D721Med (cell line): ENCODE results near the gene FGD5.
A peak's percentile ranks its signal among the peaks of the same experiment; 100 is the strongest.

Source experiments
- DNase-seq: peaks from one replicate; pipeline ENCODE4 v3.0.0; 2011; ENCODE audit warnings: low spot score; ENCODE audit not compliant: insufficient read length
- FAIRE-seq: peaks from 2 replicates; lab custom pipeline; 2011; peaks lifted over from hg19 to GRCh38; lab: Jason Lieb, UNC
- TF ChIP-seq, protein P1 (sequence below): IDR thresholded peaks from 2 replicates; pipeline ENCODE4 v1.5.1; 2012; ENCODE audit warnings: mild to moderate bottlenecking, control low read depth; ENCODE audit not compliant: insufficient read depth; ENCODE audit errors: missing control alignments

Gene FGD5

DNA sequence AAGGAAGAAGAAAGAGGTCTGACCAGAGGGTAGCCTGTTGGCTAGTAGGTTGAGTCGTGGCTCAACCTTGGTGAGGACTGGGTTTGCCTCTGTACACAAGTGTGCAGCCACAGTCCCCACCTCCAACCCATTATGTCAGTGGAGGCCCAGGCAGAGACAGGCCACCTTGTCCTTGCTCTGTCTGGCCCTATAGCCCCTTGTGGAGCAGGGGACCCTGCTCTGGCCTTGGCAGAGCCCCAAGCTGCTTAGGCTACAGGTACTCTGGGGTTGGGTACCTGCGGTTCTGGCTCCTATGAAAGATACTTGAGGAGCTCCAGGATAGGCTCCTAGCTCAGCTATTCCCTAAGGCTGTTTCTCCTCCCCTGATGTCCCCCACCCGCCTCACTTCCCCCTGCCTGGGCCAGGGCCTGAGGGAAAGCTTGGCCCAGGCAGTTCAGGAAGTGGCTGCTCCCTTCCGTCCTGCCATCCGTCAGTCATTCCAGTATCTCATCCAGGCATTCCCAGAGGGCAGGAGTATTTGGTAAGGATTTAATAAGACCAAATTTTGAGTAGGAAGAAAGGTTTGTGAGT is 44.0 kb downstream of the FGD5 start:
- TF ChIP-seq, protein P1, sequence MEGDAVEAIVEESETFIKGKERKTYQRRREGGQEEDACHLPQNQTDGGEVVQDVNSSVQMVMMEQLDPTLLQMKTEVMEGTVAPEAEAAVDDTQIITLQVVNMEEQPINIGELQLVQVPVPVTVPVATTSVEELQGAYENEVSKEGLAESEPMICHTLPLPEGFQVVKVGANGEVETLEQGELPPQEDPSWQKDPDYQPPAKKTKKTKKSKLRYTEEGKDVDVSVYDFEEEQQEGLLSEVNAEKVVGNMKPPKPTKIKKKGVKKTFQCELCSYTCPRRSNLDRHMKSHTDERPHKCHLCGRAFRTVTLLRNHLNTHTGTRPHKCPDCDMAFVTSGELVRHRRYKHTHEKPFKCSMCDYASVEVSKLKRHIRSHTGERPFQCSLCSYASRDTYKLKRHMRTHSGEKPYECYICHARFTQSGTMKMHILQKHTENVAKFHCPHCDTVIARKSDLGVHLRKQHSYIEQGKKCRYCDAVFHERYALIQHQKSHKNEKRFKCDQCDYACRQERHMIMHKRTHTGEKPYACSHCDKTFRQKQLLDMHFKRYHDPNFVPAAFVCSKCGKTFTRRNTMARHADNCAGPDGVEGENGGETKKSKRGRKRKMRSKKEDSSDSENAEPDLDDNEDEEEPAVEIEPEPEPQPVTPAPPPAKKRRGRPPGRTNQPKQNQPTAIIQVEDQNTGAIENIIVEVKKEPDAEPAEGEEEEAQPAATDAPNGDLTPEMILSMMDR: no peak
- FAIRE-seq (no peak), DNase-seq (no peak)

DNA sequence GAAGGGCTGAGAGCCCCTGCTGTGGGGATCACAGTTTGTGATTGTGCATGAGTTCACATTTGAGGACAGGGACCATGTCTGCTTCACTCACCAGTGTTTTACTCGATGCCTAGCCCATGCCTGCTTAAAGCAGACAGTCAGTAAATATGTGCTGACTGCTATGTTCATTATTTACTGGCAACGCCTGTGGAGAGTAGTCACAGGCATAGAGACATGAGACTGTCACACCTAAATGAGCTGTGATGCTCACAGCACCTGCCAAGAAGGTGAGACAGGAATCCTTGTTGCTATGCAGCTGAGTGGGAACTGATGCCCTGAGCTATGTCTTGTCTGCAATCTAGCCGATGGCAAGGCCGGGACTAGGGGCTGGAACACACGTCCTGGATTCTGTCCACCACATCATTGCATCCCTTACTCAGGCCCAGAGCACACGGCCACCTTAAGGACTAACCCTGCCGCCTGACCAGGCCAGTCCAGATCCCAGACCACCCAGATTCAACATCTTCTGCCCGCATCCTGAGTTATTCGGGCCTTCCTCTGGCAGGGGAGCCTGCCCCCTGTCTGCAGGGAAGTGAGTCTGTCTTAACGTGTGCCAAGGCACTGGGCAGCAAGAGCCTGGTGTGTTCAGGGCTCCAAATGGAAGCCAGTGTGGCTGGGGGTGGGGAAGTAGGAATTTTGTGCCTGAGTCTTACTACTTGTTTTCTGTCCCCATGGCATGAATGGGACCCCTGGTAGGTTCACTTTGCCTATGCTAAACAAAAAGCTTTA is 44.8 kb downstream of the FGD5 start:
- FAIRE-seq: no peak
- TF ChIP-seq, protein P1: peak; percentile 29
- DNase-seq: no peak

DNA sequence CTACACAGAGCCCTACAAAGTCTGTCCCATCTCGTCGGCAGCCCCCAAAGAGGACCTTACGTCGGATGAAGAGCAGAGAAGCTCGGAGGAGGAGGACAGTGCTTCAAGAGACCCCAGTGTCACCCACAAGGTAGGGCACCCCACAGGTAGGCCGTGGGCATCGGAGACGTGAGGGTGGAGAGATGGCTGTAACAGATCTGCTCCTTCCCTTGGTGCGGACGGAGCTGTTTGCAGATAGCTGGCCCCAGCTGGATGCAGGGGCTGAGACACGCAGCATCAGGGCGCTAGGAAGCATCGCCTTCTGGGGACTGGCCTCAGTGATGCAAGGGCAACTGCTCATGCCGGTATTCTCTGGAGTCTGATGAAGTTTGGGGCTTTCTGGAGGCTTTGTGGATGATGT is 45.4 kb downstream of the FGD5 start:
- TF ChIP-seq, protein P1: no peak
- no peak for FAIRE-seq
- DNase-seq: no peak

DNA sequence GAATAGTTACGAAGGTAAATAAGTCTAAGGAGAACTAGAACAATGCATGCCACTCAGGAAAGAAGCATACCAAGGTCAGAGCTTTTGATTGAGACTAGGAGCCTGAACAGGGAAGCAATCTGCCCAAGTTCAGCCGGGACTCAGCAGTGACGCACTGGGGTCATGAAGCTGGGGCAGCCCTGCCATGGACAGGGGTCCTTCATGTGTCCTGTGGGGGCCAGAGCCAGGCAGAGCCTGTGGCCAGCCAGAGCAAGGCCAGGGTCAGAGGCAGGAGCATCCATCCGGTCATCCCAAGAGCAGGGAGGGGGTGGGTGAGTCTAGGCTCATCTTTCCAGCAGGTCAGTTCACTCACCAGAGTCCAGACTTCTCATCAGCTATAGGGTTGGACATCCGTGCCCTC is 47.9 kb downstream of the FGD5 start:
- TF ChIP-seq, protein P1: no peak
- FAIRE-seq: no peak
- no peak for DNase-seq

DNA sequence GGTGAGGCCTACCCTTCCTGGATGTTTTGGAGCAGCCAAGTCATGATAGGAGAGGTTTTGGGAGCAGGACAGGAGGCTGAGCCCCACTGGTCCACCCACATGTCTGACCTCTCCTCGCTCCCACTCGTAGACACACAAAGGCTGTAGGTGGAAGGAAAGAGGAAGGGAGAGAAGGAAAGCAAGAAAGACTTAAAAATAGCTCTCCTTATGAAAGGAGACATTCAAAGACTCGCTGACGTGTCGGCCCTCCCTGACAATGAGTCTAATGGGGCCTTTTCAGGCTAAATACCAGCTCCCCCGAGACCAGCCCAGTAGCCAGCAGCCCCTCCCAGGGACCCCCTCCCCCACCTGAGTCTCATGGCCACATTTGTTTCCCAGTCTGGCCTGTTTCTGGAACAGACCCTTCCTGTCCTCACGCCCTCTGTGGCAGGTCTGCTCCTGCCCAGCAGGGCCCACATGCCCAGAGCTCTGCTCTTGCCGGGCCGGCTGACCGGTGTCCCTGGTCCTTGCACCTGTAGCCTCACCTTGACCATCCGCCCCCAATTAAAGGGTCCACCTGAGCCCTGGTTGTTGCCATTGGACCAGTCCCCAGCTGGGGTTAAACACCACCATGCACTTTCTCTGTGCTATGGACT is 49.3 kb downstream of the FGD5 start:
- FAIRE-seq: no peak
- TF ChIP-seq, protein P1: no peak
- DNase-seq: no peak

DNA sequence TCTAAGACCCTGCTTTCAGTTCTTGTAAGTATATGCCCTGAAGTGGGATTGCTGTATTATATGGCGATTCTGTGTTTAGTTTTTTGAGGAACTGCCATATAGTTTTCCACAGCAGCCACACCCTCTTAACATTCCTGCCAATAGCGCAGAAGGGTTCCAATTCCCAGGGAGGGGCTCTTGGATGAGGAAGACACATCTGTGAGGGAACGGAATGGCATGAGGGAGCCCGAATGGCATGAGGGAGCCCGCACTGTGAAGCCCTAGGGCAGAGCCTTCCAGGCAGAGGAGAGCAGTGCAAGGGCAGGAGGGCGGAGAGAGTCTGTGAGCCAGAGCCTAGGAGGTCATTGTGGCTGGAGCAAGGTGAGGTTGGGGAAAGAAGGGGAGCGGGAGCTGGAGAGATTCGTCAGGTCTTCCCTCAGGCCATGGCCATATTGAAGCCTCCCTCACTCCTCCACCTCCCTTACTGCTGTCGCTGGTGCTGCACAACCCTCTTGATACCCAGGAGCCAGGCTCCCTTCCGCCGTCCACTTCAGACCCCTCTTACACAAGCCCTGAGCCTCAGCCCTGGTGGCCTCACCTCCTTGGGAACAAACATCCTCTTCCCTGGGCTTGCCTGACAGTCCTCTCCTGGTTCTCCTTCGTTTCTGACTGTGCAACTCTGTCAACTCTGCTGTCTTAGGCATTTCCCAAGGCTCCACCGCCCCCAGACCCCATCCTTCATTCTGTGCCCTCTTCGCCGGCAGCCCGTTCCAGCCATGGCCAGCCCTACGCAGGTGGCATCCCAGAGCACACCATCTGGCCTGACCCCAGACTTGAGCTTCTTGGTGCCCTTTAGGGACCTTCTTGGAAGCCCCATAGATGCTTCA is 51.4 kb downstream of the FGD5 start:
- DNase-seq (no peak), FAIRE-seq (no peak)
- TF ChIP-seq, protein P1: no peak
